DOHH2 (cell line): ENCODE measurements around the gene MLKL.
A peak's percentile ranks its signal among the peaks of the same experiment; 100 is the strongest.

Source experiments
- H3F3A ChIP-seq: fragments of 200-600 bp; sonication (generic), shearing (Covaris generic); 2 replicates; pipeline ENCODE4 v1.6.0; 2016; ENCODE audit warnings: antibody characterized with exemption, mild to moderate bottlenecking; ENCODE audit not compliant: control insufficient read depth, insufficient read depth
- H3K27ac ChIP-seq: fragments of 200-600 bp; sonication (generic); 2 replicates; pipeline ENCODE4 v1.5.1; 2014; ENCODE audit warnings: low read depth, mild to moderate bottlenecking, low read length, moderate library complexity
- H3K27me3 ChIP-seq: fragments of 200-600 bp; sonication (generic); 2 replicates; pipeline ENCODE4 v1.6.1; 2014; ENCODE audit warnings: mild to moderate bottlenecking, low read length, mixed read lengths; ENCODE audit not compliant: control insufficient read depth
- H3K36me3 ChIP-seq: fragments of 200-600 bp; sonication (generic); 2 replicates; pipeline ENCODE4 v1.6.1; 2014; ENCODE audit warnings: mild to moderate bottlenecking, low read length, moderate library complexity, mixed read lengths; ENCODE audit not compliant: control insufficient read depth
- H3K4me1 ChIP-seq: fragments of 200-600 bp; sonication (generic); 2 replicates; pipeline ENCODE4 v1.6.1; 2014; ENCODE audit warnings: mild to moderate bottlenecking, low read length, mixed read lengths; ENCODE audit not compliant: control insufficient read depth
- H3K4me2 ChIP-seq: fragments of 200-600 bp; sonication (generic); 2 replicates; pipeline ENCODE4 v1.6.0; 2014; ENCODE audit warnings: mild to moderate bottlenecking, low read length, moderate library complexity
- H3K4me3 ChIP-seq: fragments of 200-600 bp; sonication (generic); 2 replicates; pipeline ENCODE4 v1.5.1; 2014; ENCODE audit warnings: mild to moderate bottlenecking, low read length, mixed read lengths
- H3K79me2 ChIP-seq: fragments of 200-600 bp; sonication (generic); 2 replicates; pipeline ENCODE4 v1.6.1; 2014; ENCODE audit warnings: mild to moderate bottlenecking, low read length, mixed read lengths; ENCODE audit not compliant: control insufficient read depth
- H3K9me2 ChIP-seq: fragments of 200-600 bp; sonication (generic); replicated peaks from 2 replicates; pipeline ENCODE4 v1.6.1; 2014; ENCODE audit warnings: mild to moderate bottlenecking, low read length, mixed read lengths; ENCODE audit not compliant: control insufficient read depth
- H3K9me3 ChIP-seq: fragments of 200-600 bp; sonication (generic); 2 replicates; pipeline ENCODE4 v1.6.1; 2014; ENCODE audit warnings: antibody characterized with exemption, low read length, mixed read lengths; ENCODE audit not compliant: control insufficient read depth, insufficient read depth
- H4K20me1 ChIP-seq: fragments of 200-600 bp; sonication (generic); 2 replicates; pipeline ENCODE4 v1.6.0; 2014; ENCODE audit warnings: low read depth, mild to moderate bottlenecking, antibody characterized with exemption, low read length, moderate library complexity; ENCODE audit not compliant: control insufficient read depth, insufficient read depth
- EZH2phosphoT487 ChIP-seq: fragments of 200-600 bp; sonication (generic); IDR thresholded peaks from 2 replicates; pipeline ENCODE4 v1.6.1; 2017; ENCODE audit warnings: borderline replicate concordance, mild to moderate bottlenecking, antibody characterized with exemption, low read length, moderate library complexity, mixed read lengths
- TF ChIP-seq, protein P1 (sequence below): fragments of 200-600 bp; sonication (generic); IDR thresholded peaks from one replicate; pipeline ENCODE4 v1.5.1; 2014; ENCODE audit warnings: antibody characterized with exemption, mild to moderate bottlenecking, low read depth, low read length; ENCODE audit not compliant: poor library complexity, severe bottlenecking

Gene MLKL

DNA sequence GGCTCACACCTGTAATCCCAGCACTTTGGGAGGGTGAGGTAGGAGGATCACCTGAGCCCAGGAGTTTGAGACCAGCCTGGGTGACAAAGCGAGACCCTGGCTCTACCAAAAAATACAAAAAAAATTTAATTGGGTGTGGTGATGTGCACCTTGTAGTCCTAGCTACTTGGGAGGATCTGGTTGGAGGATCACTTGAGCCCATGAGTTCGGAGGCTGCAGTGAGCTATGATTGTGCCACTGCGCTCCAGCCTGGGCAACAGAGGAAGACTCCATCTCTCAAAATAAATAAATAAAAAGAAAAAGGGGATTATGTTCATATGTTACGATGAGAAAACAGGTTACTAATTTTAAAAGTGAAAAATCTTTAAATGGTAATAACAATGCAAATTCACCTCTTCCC is 996 bp downstream of the MLKL start:
- peaks cover 36% of the 10 kb centered on the region for H3K27me3 ChIP-seq
- H3K9me2 ChIP-seq, result no peaks in the 10 kb centered on the region
- no peaks in the 10 kb centered on the region for H3K36me3 ChIP-seq
- TF ChIP-seq, protein P1, sequence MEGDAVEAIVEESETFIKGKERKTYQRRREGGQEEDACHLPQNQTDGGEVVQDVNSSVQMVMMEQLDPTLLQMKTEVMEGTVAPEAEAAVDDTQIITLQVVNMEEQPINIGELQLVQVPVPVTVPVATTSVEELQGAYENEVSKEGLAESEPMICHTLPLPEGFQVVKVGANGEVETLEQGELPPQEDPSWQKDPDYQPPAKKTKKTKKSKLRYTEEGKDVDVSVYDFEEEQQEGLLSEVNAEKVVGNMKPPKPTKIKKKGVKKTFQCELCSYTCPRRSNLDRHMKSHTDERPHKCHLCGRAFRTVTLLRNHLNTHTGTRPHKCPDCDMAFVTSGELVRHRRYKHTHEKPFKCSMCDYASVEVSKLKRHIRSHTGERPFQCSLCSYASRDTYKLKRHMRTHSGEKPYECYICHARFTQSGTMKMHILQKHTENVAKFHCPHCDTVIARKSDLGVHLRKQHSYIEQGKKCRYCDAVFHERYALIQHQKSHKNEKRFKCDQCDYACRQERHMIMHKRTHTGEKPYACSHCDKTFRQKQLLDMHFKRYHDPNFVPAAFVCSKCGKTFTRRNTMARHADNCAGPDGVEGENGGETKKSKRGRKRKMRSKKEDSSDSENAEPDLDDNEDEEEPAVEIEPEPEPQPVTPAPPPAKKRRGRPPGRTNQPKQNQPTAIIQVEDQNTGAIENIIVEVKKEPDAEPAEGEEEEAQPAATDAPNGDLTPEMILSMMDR, result no peak
- no peak for TF ChIP-seq EZH2phosphoT487
- peaks cover 6% of the 10 kb centered on the region; the same call in 1 of the 2 replicates for H3F3A ChIP-seq
- no peaks in the 10 kb centered on the region for H3K9me3 ChIP-seq
- H3K79me2 ChIP-seq, result no peaks in the 10 kb centered on the region
- H3K4me1 ChIP-seq, result peaks cover 45% of the 10 kb centered on the region
- peak overlapping the region; percentile 73 for H3K4me2 ChIP-seq
- no peak overlapping the region for H3K27ac ChIP-seq
- H4K20me1 ChIP-seq, result no peaks in the 10 kb centered on the region
- H3K4me3 ChIP-seq, result peak overlapping the region; percentile 10; the same call in 1 of the 2 replicates

DNA sequence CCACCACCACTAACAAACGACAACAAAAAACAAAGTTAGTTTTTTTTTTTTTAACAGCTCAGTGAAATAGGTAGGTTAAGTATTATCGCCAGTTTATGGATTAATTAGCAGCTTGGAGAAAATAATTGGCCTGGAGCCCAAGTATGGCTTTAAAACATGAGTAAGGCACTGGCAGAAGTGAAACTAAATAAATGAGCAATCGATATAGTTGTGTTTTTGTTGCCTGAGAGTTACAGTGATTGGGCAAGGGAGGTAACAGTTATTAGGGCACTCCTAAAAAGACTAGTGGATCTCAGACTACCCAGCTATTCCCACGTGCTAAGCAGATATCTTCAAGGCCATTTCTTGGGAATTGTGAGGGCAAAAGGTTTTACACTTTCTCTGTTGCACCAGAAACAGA is 2.4 kb downstream of the MLKL start:
- Histone ChIP-seq H3K36me3 (no peaks in the 10 kb centered on the region), H4K20me1 (no peaks in the 10 kb centered on the region), H3F3A (peaks cover 6% of the 10 kb centered on the region; the same call in 1 of the 2 replicates), H3K4me3 (no peak overlapping the region), H3K27ac (no peak overlapping the region), H3K27me3 (peaks cover 36% of the 10 kb centered on the region), H3K4me2 (no peak overlapping the region), H3K79me2 (no peaks in the 10 kb centered on the region), H3K9me2 (no peaks in the 10 kb centered on the region), H3K4me1 (peaks cover 45% of the 10 kb centered on the region), H3K9me3 (no peaks in the 10 kb centered on the region)
- TF ChIP-seq EZH2phosphoT487, result no peak
- TF ChIP-seq, protein P1, result no peak

DNA sequence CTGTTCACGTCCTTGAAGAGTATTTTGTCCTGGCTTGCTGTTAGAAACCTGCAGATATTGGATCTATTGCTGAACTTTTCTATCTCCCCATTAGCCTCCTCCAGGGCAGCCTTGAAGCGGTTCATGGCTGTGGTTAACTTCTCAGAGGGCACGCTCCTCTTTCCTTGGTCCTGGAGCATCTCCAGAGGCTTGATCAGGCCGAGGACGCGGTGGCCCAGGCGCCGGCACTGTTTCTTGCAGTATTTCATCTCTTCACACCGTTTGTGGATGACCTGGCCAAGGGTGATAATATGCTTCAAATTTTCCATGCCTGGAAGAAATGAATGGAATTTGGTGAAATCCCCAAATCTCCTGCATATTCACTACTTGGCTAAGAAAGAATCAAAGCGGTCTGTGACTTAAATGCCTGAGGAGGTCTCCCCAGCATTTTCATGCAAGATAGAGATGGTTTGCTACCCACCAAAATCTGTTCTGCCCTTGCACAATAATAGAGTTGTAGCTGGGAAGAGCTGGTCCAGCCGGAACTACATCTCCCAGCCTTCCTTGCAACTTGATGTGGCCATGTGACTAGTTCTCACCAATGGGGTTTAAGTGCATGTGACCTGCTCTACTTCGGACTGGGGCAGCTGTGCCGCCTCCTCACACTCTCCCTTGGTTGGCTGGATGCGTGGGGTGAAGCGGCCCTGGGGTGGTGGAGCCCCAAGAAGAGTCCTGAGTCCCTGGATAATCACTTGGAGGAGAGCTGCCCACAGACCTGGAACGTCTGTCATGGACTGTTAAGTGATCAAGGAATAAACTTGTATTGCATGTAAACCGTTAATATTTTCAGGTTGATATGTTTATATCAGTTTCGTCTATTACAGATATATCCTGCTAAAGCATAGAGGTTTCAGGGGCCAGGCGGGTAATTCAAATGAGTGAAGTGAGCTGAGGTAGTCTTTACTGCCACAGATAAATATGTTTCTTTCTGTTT is 4.9 kb downstream of the MLKL start:
- Histone ChIP-seq H3K9me3 (no peaks in the 10 kb centered on the region), H3K9me2 (no peaks in the 10 kb centered on the region), H3F3A (peaks cover under 1% of the 10 kb centered on the region; the same call in 1 of the 2 replicates), H3K36me3 (no peaks in the 10 kb centered on the region), H3K4me3 (peak overlapping the region; percentile 59), H3K27ac (no peak overlapping the region), H3K4me1 (peaks cover 33% of the 10 kb centered on the region), H4K20me1 (no peaks in the 10 kb centered on the region), H3K27me3 (peaks cover 37% of the 10 kb centered on the region), H3K79me2 (no peaks in the 10 kb centered on the region), H3K4me2 (peak overlapping the region; percentile 55)
- TF ChIP-seq, protein P1, result no peak
- TF ChIP-seq EZH2phosphoT487, result no peak
